Inferior parietal cortex (tissue), 1 donor: ENCODE results near the gene GLIPR2.
A peak's percentile ranks its signal among the peaks of the same experiment; 100 is the strongest.
"Not testable (repeated sequence)": the region's sequence is repeated elsewhere in the genome, so short reads cannot be mapped to it uniquely, and the experiment has no call there.

ENCODE experiments used
- DNase-seq: peaks from one replicate; pipeline ENCODE4 v3.0.0-alpha.2; 2016; ENCODE audit errors: extremely low spot score

The GLIPR2 gene, protein sequence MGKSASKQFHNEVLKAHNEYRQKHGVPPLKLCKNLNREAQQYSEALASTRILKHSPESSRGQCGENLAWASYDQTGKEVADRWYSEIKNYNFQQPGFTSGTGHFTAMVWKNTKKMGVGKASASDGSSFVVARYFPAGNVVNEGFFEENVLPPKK

DNA sequence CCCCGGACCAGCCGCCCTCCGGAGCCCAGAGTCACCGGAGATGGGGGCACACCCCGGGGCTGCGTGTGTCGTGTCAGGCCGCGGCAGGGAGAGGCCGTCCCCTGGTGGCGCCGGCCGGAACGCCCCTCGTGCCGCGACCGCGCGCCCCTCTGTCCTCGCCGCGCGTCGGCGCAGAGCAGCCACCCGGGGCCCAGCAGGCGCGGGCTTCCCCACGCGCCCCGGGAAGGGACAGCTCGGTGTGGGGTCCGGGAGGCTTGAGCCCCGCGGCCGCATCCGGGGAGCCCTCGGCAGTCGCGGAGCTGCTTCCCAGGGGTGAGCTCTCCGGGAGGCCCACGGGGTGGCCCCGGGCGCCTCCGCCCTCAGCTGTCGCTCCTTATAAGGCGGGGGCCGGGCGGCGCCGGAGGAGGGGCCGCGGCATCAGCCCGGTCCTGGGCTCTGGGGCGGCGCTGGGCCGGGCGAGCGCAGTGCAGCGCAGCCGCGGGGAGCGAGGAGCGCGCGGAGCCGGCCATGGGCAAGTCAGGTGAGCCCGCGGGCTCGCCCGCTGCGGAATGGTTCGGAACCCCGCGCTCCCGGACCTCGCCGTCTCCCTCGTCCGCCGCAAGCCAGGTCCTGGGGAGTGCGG is at the start of gene GLIPR2:
TSS of gene GLIPR2 (plus strand) at position 462 of the 622 bp plus-strand sequence. CDS start at position 508, 46 bp downstream.
- DNase-seq = peak; percentile 63

DNA sequence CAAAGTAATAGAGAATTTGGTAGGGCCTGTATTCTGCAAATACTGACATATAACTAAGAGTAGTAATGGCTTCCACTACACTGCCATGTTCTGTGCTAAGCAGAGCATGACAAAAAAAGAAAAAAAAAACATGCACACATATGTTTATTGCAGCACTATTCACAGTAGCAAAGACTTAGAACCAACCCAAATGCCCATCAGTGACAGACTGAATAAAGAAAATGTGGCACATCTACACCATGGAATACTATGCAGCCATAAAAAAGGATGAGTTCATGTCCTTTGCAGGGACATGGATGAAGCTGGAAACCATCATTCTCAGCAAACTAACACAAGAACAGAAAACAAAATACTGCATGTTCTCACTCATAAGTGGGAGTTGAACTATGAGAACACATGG is 49.5 kb upstream of the GLIPR2 start:
- DNase-seq = not testable (repeated sequence)

DNA sequence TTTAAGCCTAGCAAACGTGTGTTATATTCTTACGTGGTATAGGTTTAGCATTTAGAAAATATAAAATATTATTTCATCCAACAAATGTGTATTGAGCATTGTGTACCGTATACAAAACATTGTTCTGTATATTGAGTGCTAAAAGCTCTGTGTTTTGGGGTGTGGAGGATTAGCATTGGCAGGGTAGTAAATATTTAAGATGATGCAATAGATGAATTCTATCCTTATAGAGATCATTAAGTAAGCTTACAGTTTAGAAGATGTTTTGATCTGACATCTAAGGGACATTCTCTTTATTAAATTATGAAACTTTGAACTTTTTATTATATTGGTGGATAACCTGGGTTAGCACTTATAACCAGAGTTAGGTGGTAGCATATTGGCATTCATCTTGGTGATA is 48.5 kb upstream of the GLIPR2 start:
- DNase-seq = no peak

DNA sequence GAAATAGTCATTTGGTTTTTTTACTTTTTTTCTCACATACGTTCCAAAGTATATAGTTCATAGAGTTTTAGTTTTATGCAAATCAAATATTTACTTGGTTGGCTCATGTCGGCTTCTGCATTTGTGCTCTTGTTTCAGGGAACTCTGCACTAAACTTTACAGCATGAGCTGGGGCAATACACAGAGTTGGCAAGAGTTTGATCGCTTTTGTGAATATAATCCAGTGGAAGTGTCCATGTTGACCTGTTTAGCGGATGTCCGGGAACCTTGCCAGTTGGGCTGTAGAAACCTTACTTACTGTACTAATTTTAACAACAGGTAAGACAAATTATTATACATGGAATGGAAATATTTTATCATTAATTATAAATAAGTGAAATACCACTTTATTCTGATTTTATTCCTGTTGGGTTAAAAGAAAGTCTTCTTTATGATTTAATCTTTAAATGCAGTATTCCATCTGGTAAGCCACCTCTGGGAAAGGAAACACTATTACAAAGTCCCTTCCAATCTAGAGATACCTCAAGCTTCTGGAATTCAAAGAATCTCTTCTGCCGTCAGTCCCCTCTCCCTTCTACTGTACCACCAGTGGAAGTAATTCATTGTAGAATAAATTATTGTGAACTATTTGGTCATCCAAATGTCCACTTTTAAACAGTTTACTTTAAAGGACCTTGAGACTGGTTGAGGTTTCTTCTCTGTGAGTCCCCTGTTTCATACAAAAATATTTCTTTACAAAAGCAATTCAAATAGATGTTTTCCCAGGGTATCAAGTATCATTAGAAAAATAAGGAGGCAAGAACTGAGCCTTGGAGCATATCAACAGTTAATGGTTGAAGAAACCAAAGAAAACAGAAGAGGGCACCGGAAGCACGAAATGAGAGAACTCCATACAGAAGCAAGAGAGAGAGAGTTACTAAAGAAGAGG is 45.2 kb upstream of the GLIPR2 start:
- no peak for DNase-seq

DNA sequence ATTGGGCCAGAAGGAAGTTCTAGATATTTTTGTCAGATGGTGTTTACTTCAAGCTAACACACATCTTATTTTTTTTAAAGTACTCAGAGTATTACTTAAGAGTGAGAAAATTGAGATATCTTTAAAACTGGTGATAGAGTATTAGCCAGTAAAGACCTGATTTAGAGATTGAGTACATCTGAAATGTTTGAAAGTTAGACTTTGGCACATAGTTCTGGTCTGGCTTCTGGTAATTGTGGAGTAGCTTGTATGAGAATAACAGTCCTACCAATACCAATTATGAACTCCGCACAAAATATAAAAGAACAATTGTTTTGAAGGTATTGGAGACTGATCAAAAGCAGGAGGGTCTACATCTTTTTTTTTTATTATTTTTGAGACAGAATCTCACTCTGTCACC is 44.5 kb upstream of the GLIPR2 start:
- no peak for DNase-seq

DNA sequence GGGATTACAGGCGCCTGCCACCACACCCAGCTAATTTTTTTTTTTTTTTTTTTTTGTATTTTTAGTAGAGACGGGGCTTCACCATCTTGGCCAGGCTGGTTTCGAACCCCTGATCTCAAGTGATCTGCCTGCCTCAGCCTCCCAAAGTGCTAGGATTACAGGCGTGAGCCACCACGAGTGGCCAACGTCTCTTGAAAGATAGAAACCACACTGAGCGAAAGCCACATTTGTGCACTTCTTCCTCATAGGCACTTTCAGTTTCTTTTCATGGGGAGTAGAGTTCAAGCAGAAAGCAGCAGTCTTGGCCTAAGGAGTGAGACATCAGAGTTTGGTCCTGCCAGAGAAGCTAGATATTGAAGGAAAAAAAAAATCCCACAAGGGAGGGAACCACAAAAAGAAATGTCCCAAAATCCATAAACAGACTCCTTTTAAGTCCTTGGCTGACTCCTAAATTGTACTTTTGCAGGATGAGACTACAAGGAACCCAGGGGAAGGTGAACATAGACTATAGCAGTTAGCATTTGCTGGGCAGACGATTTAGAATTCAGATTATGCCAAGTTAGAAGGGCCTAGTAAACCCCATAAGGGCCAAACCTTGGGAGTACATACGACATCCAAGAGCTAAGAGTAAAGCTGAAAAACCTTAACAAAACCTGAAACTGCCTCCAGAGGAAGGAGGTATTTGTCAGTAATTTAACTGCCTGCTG is 43.9 kb upstream of the GLIPR2 start:
- DNase-seq = no peak

DNA sequence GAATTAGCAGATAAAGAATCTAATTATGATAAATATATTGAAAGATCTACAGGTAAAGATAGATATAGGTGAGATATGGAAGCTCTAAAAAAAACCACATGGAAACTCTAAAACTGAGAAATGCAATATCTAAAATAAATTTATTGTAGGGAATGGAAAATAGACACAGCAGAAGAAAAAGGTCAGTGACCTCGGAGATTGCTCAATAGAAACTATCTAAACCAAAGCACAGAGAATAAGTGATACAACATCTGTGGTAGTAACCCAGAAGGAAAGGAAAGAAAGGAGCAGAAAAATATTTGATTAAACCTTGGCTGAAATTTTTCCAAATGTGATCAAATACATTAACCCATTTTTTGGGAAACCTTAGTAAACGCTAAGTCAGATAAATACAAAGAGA is 43.1 kb upstream of the GLIPR2 start:
- DNase-seq = no peak

DNA sequence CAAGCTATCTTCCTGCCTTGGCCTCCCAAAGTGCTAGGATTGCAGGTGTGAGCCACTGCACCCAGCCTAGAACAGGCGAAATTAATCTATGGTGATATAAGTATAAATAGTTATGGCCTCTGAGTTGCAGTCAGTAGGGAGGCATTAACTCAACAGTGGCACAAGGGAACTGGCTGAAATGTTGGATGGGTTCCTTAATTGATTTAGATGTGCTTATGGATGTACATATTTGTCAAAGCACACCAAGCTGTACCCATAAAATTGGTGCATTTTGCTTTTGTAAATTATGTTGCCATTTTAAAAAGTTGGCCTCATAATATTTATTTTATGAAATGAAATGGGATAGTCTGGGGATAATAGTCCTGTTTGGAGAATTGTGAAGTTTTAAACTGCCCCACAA is 36.8 kb upstream of the GLIPR2 start:
- no peak for DNase-seq

DNA sequence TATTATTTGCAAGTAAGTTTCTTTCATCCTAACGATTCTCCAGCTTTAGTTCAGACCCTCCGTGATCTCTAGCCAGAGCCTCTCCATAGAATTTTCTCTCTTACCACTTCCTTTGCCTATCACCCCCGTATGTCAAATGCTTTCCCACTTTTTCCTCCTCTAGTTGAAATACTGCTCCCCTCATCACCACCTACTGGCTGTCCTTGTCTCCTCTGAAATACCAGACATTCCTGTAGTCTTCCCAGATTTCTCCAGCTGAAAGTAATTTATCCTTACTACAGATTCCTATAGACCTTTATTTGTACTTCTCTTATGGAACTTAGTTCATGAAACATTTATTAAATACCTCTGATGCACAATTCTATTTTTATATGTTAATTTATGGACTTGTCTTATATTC is 36.0 kb upstream of the GLIPR2 start:
- no peak for DNase-seq

DNA sequence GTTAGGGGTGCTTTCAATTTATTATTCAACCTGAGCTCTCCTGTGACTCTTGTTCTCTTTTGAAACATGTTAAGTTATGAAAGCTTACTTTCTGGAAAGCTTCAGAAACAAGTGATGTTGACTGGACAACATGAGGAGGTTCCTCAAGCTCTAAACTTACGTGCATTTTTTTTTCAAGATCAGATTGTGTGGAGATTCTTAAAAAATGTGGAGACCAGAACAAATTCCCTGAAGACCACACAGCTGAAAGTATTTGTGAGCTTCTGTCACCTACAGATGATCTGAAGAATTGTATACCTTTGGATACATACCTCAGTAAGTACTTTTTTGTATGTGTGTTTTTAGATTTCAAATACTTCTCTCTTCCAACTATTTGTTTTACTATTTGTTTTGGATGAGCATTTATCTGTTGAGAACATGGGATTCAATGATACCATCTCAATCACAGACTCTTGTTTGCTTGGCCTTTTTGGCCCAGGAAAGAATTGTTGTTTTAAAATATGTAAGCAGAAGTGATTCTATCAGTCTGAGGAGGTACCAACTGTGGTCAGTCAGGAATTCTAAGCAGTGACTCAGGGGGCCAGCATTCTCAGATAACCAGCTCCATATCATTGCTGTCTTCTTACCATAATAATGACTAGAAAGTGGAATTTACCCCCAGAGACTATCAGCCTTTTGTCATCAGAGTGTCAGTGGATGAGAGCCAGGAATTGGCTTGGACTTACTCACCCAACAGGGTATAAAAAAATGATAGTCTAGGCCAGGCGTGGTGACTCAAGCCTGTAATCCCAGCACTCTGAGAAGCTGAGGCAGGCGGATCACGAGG is 34.4 kb upstream of the GLIPR2 start:
- DNase-seq = no peak

DNA sequence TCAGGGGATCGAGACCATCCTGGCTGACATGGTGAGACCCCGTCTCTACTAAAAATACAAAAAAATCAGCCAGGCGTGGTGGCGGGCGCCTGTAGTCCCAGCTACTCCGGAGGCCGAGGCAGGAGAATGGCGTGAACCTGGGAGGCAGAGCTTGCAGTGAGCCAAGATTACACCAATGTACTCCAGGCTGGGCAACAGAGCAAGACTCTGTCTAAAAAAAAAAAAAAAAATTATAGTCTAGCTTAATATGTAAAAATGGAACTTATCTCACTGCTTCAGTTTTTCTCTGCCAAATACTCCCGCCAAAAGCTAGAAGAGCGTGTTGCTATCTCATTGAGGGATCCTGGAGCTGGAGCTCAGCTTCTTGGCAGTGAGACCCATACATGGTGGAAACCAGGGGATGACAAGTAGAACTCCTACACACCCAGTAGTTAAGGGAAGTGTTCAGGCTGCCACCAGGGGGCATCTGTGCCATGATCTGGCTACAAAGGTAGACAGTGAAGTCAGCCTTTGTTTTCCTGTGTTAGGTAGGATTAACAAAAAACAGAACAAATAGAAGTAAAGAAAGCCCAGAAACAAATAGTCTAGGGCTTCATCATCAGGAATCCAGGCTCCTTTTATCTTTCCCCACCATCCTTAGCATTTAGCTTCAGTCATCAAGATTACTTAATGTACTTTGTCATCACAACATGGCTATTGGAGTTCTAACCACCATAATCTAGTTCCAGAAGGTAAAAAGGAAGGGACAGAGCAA is 33.6 kb upstream of the GLIPR2 start:
- peak; percentile 85 for DNase-seq

DNA sequence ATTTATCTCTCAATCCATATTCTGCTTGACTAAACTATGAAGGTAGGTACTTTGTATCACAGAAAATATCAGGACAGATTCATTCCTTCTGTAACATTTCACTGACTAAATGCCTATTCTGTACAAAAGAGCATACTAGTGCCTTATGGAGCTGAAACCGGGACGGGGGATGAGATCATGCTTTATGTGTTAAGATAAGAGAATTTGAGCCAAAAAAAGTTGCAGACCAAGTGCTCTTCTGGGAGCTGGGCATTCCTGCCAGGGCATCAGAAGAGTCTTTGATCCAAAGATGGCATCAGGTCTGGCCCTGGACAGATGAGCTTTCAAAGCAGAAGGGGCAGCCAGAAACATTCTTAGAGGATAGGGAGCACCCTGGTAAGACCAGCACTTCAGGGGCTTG is 27.5 kb upstream of the GLIPR2 start:
- no peak for DNase-seq

DNA sequence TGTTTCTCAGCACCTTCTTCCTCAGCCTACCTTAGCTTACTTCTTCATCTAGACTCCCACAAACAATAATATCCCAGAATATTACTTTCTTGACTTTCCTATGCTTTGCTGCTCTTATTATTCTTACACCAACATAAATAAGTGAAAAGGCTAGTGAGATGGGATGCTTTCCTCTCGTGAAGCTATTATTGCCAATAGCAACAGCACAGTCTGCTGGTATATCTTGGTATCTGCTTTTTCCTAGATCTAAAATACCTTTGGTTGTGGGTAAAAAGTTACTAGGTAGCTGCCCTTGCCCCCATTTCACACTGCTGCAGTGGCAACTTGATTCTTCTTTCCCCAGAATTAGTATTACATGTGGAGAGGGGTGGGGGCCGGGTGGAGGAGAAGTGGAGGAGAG is 26.1 kb upstream of the GLIPR2 start:
- no peak for DNase-seq

DNA sequence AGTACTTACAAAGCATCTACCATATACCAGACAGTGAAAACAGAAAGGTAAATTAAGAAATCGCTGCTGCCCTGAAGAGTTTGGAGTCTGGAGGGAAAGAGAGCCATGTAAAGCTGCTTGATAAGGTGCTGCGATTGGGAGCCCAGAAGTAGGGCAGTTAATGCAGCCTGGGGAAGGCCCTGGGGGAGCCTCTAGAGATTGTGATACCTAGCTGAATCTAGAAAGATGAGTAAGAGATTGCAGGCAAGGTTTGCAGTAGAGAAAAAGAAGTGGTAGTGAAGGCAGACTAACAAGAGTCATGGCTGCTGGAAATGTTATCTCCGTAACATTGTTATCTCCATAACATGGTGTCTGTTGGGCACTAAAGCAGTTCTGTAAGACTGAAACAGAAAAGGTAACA is 24.0 kb upstream of the GLIPR2 start:
- no peak for DNase-seq

DNA sequence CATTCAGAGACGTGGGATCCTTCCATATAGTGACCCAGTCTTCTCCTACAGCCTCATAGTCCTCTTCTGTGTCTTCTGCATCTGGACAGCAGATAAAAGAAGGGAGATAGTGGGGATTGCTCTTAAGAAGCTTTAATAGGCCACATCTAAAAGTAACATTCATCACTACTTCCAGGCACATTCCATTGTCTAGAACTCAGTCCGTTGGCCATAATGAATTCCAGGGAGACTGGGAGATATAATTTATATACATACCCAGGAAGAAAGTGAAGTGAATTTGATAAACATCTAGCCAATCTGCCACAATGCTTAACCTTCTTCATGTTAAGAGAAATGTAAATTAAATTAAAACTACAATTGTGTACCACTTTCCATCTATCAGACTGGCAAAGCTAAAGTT is 22.5 kb upstream of the GLIPR2 start:
- DNase-seq = no peak

DNA sequence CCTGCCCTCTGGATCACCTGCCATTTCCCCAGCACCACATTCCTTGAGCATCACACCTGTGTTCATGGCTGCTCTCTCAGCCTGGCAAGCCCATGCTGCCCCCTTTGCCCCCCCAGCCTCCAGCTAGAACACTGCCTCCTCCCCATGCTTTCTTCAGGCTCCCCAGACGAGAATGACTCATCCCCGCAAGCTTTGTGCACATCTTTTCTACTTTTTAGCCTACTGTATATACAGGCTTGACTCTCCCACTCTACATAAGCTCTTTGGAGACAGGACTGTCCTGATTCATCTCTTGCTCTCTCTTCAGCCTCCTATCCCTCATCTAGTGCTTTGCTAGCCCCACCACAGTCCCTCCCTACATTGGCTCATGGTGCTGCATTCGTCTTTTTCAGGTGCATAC is 19.9 kb upstream of the GLIPR2 start:
- DNase-seq = no peak

DNA sequence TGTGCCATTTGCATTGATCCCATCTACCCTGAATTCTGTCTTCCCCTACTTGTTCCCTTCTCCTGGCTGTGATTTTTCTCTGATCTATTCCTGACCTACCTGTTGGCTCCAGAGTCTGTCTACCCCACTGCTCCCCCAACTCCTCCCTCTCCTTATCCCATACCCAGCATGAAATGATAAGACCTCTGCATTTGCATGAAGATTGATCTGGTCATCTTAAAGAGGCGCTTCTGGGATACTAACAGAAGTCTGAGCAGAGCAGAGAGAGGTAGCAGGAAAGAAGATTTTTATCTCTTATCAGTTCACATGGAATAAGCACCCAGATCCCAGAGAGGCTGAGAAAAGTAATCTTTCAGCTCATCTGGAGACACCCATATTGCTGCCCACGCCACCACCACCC is 18.3 kb upstream of the GLIPR2 start:
- no peak for DNase-seq

DNA sequence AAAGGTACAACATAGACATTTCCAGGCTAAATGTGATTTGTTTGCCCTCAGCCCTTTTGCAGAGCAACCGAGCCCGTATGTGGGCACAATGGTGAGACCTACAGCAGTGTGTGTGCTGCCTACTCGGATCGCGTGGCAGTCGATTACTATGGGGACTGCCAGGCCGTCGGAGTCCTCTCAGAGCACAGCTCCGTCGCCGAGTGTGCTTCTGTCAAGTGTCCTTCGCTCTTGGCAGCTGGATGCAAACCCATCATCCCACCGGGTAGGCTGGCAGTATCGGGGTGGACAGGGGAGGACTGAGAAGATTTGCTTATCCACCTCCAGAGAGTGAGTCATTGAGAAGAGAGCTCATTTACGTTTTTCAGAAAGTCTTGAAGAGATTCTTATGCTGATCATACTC is 17.8 kb upstream of the GLIPR2 start:
- DNase-seq = no peak

DNA sequence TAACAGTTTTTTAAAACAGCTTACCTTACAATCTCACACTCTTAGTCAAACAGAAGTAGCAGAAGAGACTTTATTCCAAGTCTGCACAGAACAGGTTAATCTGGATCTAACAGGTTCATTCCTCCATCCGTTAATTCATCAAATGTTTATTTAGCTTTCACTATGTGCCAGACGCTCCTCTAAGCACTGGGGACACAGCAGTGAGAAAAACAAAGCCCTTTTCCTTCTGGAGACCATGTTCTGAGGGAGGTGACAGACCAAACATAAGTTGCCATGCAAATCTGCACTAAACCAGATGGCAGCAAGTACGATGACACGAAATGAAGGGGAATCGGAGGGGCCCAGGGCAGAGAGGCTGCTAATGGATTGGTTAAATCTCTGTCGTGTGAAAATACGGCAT is 17.1 kb upstream of the GLIPR2 start:
- DNase-seq = no peak

DNA sequence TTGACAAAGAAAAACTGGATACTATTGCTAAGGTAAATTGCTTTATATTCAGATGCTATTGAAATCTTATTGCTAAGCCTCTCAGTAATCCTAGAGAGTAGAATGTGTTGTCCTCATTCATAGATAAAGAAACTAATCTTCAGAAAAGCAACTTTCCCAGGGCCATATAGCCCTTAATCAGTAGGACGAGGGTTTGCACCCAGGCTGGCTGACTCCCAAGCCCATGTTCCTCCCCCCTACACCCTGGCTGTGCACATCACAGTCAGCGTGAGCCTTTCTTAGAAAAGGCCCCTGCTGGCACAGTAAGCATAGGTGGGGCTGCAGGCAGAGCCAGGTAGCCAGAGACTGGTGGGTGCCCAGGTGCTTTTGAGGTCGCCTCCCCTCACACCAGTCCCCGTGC is 15.8 kb upstream of the GLIPR2 start:
- DNase-seq = no peak

DNA sequence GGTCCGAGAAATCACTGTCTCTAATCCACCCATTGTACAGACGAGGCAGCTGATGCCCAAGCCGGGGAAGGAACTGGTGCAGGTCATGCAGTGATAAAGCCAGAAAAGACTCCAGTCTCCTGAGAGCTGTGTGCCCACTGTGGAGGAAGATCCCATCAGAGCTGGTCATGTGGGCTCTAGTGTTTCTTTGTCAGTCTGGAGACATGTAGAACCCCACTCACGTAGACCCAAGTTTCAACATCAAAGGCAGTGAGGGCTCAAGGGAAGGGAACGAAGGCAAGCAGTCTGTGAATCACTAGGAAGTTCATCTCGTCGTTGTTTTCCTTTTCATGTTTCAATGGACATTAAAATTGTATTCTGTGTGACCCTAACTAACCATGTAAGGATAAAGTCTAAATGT is 14.6 kb upstream of the GLIPR2 start:
- DNase-seq = no peak
